Activated CD8-positive, alpha-beta memory T cell treated with anti-CD3 and anti-CD28 coated beads, Interleukin-2, amount 50 U/mL, for 4 hours (primary cell): ENCODE results near the gene GPR148.
"Not testable (repeated sequence)": the region's sequence is repeated elsewhere in the genome, so short reads cannot be mapped to it uniquely, and the experiment has no call there.

Experiments
- DNase-seq: peaks from one replicate; pipeline ENCODE4 v3.0.0-alpha.2; 2020

GPR148 gene, protein sequence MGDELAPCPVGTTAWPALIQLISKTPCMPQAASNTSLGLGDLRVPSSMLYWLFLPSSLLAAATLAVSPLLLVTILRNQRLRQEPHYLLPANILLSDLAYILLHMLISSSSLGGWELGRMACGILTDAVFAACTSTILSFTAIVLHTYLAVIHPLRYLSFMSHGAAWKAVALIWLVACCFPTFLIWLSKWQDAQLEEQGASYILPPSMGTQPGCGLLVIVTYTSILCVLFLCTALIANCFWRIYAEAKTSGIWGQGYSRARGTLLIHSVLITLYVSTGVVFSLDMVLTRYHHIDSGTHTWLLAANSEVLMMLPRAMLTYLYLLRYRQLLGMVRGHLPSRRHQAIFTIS

GRCh38 chr2:130728549-130729316, at the start of gene GPR148:
Gene GPR148 (plus strand): TSS chr2:130729070. CDS start chr2:130729152, 82 bp downstream.
- DNase-seq, result no peak

- not testable (repeated sequence) for DNase-seq
These were observed 36.7 kb upstream of the GPR148 start for GRCh38 chr2:130692041-130692770.

DNA sequence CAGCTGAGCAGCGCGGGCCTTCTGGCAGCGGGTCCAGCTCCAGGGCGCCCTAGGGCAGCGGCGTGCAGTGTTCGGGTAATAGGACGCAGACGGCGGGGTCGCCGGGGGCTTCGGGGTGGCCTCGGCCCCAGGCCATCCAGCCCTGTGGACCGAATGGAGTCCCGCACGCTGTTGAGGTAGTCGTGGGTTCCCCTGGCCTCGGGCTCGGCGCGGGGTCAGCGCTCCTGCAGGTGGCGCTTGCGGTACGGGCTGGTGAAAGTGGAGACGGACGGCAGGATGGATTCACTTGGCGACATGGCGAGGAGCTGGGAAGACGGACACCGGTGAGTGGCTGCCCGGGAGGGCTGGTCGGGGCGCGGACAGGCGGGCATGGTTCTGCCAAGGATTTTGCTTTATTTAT, 35.4 kb upstream of the GPR148 start:
- not testable (repeated sequence) for DNase-seq

DNA sequence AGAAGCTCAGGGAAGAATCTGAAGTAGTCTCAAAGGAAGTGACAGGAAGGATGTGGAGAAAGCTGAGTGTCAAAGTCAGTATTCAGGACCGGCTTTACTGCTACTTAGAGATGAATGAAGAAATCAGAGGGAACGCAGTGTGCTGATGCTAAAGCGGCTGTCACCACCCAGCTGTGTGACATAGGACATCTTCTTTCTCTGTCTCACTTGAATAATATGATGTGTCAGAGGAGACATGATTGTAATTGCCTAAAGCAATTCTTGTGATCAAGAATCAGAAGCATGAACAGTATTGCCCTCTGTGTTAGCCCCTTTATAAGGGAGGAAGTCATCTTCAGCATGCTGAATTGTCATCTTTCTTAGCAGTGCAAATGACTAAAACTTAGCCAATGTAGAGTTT, 25.6 kb upstream of the GPR148 start:
- not testable (repeated sequence) for DNase-seq

- DNase-seq, result not testable (repeated sequence)
These were observed 14.1 kb upstream of the GPR148 start for GRCh38 chr2:130714795-130715194.

- no peak for DNase-seq
These were observed 8.8 kb upstream of the GPR148 start for GRCh38 chr2:130720036-130720435.

GRCh38 chr2:130720528-130720927, 8.3 kb upstream of the GPR148 start:
- no peak for DNase-seq

DNA sequence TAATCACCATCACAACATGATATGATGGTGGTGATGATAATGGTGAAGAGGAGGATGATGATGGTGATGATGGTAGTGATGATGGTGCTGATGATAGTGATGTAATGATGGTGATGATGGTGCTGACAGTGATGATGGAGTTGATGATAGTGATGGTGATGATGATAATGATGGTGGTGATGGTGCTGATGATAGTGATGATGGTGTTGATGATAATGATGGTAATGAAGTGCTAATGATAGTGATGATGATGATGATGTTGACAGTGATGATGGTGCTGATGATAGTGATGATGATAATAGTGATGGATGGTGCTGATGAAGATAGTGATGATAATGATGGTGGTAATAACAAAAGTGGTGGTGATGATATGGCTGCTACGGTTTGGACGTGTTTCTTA, 4.4 kb upstream of the GPR148 start:
- DNase-seq, result no peak

DNA sequence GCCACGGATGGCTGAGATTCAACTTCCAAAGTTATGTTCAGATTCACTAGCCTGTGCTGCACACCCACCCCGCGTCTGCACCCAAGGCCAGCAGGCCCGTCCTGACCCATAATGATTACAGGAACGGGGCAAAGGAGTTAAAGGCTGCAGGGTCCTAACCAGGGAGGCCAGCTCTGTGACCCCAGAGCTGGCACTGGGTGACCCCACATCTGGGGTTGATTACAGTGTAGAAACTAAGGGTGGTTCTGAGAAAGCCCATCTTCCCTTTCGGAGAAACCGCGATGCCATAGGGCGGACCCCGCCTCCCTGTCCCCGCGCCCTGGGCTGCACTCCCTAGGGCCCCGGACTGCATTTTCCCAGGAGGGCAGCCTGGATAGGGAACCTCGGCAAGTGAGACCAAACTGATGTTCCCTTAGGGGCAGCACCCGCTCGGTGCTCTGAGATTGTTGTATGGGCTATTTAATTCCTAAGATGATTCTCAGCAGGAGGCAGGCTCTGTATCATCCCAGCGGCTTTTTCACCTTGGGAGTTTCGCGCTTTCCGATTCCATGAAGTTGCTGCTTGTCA, 2.2 kb upstream of the GPR148 start:
- no peak for DNase-seq

GRCh38 chr2:130727286-130727924, 1.5 kb upstream of the GPR148 start:
- peak; percentile 81 for DNase-seq

- DNase-seq, result peak; percentile 30
These were observed 839 bp upstream of the GPR148 start for GRCh38 chr2:130728007-130728454.

DNA sequence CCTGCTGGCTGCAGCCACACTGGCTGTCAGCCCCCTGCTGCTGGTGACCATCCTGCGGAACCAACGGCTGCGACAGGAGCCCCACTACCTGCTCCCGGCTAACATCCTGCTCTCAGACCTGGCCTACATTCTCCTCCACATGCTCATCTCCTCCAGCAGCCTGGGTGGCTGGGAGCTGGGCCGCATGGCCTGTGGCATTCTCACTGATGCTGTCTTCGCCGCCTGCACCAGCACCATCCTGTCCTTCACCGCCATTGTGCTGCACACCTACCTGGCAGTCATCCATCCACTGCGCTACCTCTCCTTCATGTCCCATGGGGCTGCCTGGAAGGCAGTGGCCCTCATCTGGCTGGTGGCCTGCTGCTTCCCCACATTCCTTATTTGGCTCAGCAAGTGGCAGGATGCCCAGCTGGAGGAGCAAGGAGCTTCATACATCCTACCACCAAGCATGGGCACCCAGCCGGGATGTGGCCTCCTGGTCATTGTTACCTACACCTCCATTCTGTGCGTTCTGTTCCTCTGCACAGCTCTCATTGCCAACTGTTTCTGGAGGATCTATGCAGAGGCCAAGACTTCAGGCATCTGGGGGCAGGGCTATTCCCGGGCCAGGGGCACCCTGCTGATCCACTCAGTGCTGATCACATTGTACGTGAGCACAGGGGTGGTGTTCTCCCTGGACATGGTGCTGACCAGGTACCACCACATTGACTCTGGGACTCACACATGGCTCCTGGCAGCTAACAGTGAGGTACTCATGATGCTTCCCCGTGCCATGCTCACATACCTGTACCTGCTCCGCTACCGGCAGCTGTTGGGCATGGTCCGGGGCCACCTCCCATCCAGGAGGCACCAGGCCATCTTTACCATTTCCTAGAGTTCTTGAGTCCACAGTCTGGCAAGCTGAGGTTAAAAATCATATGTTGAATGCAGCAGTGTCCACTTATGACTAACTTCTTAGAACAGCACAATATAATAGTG, 741 bp downstream of the GPR148 start:
- DNase-seq, result no peak

- not testable (repeated sequence) for DNase-seq
These were observed 3.4 kb downstream of the GPR148 start for GRCh38 chr2:130732257-130732656.

DNA sequence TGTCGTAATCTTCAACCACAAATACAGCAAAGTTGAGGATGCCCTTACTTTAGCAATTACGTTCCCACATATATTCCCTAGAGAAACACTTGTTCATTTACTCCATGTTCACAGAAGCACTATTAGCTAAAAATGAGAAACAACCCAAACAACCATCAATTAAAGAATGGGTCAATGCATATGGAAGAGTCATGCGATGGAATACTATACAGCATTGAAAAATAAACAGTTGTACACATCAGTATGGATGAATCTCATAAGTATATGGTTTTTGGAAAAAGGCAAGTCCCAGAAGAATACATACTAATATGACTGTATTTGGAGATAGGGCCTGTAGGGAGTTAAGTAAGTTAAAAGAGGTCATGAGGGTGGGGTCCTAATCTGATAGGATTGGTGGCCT, 6.3 kb downstream of the GPR148 start:
- DNase-seq, result no peak

- DNase-seq, result no peak
These were observed 7.6 kb downstream of the GPR148 start for GRCh38 chr2:130736487-130736886.

DNA sequence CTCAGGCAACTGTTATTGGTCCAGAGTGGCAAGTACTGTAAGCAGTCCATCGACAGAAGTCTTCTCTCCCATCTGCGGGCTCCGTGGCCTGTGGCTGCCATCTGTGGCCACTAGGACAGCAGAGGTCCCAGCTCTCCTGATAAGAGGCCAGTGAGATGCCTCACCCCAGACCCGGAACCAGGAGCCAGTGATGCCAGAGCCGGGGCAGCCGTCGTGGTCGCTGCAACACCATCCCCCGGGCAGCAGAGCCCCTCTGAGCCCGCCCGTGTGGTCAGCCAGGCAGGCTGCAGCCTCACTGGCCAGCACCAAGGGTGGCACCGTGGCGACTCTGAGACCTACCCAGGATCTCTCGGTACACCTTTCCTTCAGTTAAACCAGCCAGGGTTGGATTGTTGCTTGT, 8.7 kb downstream of the GPR148 start:
- DNase-seq, result no peak

GRCh38 chr2:130740671-130741070, 11.8 kb downstream of the GPR148 start:
- no peak for DNase-seq

- DNase-seq, result no peak
These were observed 14.4 kb downstream of the GPR148 start for GRCh38 chr2:130743278-130743677.

- no peak for DNase-seq
These were observed 15.6 kb downstream of the GPR148 start for GRCh38 chr2:130744287-130745117.

- no peak for DNase-seq
These were observed 20.2 kb downstream of the GPR148 start for GRCh38 chr2:130749078-130749477.
